Lower leg skin (tissue), 3 donors: ENCODE measurements around the gene TMEM245.

Experiments used
- CTCF ChIP-seq, 3 donors: fragments of 450-650 bp; IDR thresholded peaks; one replicate each; pipeline ENCODE4 v1.5.1; 2016; ENCODE audit warnings: antibody characterized with exemption in 3 of 3, mild to moderate bottlenecking in 3 of 3, moderate library complexity in 2 of 3
- POLR2A ChIP-seq, 2 donors: fragments of 450-650 bp; IDR thresholded peaks; one replicate each; pipeline ENCODE4 v1.6.1; 2016 to 2017; ENCODE audit warnings: antibody characterized with exemption in 2 of 2, mild to moderate bottlenecking in 1 of 2, moderate library complexity in 1 of 2

GRCh38 chr9:109141375-109141774 lies 21.6 kb upstream of the TMEM245 start:
- TF ChIP-seq POLR2A (IDR thresholded peaks at IDR 0.05) (no peak), CTCF (IDR thresholded peaks at IDR 0.05) (no peak)
